IMR-90 (cell line): Measurements from ENCODE around the gene SGSH. TPM values are rescaled to one million over a fixed set of nuclear protein-coding genes. Genes with fewer than 3 reads are reported as not detected.

Experiments used
- ATAC-seq: fragments of 200-7000 bp; cut with Tn5 transposase; 2 replicates; pipeline ENCODE4 v1.9.1; 2020; ENCODE audit warnings: low read depth, mild to moderate bottlenecking, moderate library complexity
- BruUV-seq: library from RNA; stranded (reverse); fragments of 400-500 nt; replicated peaks from 2 replicates; lab custom pipeline; 2021; lab: Mats Ljungman, UMichigan
- CTCF ChIA-PET: fragments of 300-600 bp; formaldehyde crosslinking; extraction: SDS; loops from one replicate; lab custom pipeline; 2021; ENCODE audit warnings: antibody characterized with exemption; lab: Yijun Ruan, JAX
- POLR2A ChIA-PET: fragments of 300-600 bp; sonication (Branson Sonifier 250); formaldehyde crosslinking; loops from one replicate; lab custom pipeline; 2022; ENCODE audit warnings: antibody characterized with exemption; ENCODE audit not compliant: unreplicated experiment; lab: Charles Lee
- DNase-seq: peaks from one replicate; pipeline ENCODE4 v3.0.0; 2013
- H2AFZ ChIP-seq: replicated peaks from 2 replicates; pipeline ENCODE3; 2013; ENCODE audit warnings: low read length, mild to moderate bottlenecking; ENCODE audit not compliant: poor library complexity
- H2AK5ac ChIP-seq: 2 replicates; pipeline ENCODE4 v1.6.1; 2013; ENCODE audit warnings: low read depth, low read length, inconsistent platforms
- H2AK9ac ChIP-seq: replicated peaks from 2 replicates; pipeline ENCODE3; 2013; ENCODE audit warnings: mild to moderate bottlenecking, low read depth, low read length, moderate library complexity; ENCODE audit not compliant: poor library complexity
- H2BK120ac ChIP-seq: 2 replicates; pipeline ENCODE4 v1.6.1; 2013; ENCODE audit warnings: low read depth, low read length, inconsistent platforms
- H2BK15ac ChIP-seq: 3 replicates; pipeline ENCODE4 v1.6.1; 2013; ENCODE audit warnings: low read depth, low read length, inconsistent platforms
- H2BK20ac ChIP-seq: 2 replicates; pipeline ENCODE4 v1.6.1; 2013; ENCODE audit warnings: low read depth, mild to moderate bottlenecking, inconsistent platforms, low read length, moderate library complexity
- H2BK5ac ChIP-seq: 2 replicates; pipeline ENCODE4 v1.6.1; 2013; ENCODE audit warnings: mild to moderate bottlenecking, low read depth, low read length, inconsistent platforms; ENCODE audit not compliant: poor library complexity, severe bottlenecking
- H3K14ac ChIP-seq: replicated peaks from 2 replicates; pipeline ENCODE4 v1.6.1; 2013; ENCODE audit warnings: low read depth, low read length, inconsistent platforms
- H3K18ac ChIP-seq: 2 replicates; pipeline ENCODE4 v1.6.1; 2013; ENCODE audit warnings: low read depth, low read length, control low read depth
- H3K23ac ChIP-seq: 2 replicates; pipeline ENCODE4 v1.6.1; 2013; ENCODE audit warnings: low read depth, low read length, inconsistent platforms
- H3K27ac ChIP-seq: 2 replicates; pipeline ENCODE4 v1.5.1; 2013; ENCODE audit warnings: mild to moderate bottlenecking, control low read depth, low read length; ENCODE audit not compliant: insufficient read depth
- H3K27me3 ChIP-seq: 2 replicates; pipeline ENCODE4 v1.6.1; 2013; ENCODE audit warnings: low read length; ENCODE audit not compliant: control insufficient read depth, insufficient read depth
- H3K36me3 ChIP-seq: 2 replicates; pipeline ENCODE4 v1.6.1; 2013; ENCODE audit warnings: low read length, mixed read lengths; ENCODE audit not compliant: control insufficient read depth, insufficient read depth
- H3K4ac ChIP-seq: 2 replicates; pipeline ENCODE4 v1.6.1; 2013; ENCODE audit warnings: low read depth, low read length, inconsistent platforms
- H3K4me1 ChIP-seq: 2 replicates; pipeline ENCODE4 v1.6.1; 2013; ENCODE audit warnings: low read length, mixed read lengths; ENCODE audit not compliant: control insufficient read depth, insufficient read depth
- H3K4me2 ChIP-seq: 2 replicates; pipeline ENCODE4 v1.6.1; 2013; ENCODE audit warnings: low read depth, mild to moderate bottlenecking, control low read depth, low read length, moderate library complexity
- H3K4me3 ChIP-seq: 2 replicates; pipeline ENCODE4 v1.5.1; 2013; ENCODE audit warnings: low read depth, mild to moderate bottlenecking, control low read depth, low read length, moderate library complexity; ENCODE audit not compliant: insufficient read depth
- H3K56ac ChIP-seq: 2 replicates; pipeline ENCODE4 v1.6.1; 2013; ENCODE audit warnings: low read length, inconsistent platforms; ENCODE audit not compliant: insufficient read depth; ENCODE audit errors: extremely low read depth
- H3K79me1 ChIP-seq, 2 experiments: 2 replicates each; pipeline ENCODE4 v1.6.1; 2013; ENCODE audit warnings: low read length in 2 of 2, inconsistent platforms in 1 of 2, low read depth in 1 of 2
- H3K9ac ChIP-seq: 2 replicates; pipeline ENCODE4 v1.6.1; 2013; ENCODE audit warnings: low read depth, low read length, control low read depth
- H3K9me1 ChIP-seq: 2 replicates; pipeline ENCODE4 v1.6.1; 2013; ENCODE audit warnings: low read length, inconsistent platforms; ENCODE audit not compliant: insufficient read depth
- H3K9me3 ChIP-seq: 2 replicates; pipeline ENCODE4 v1.6.1; 2013; ENCODE audit warnings: low read length; ENCODE audit not compliant: control insufficient read depth, insufficient read depth
- H4K20me1 ChIP-seq: 2 replicates; pipeline ENCODE4 v1.6.1; 2013; ENCODE audit warnings: low read length, inconsistent platforms; ENCODE audit not compliant: insufficient read depth
- H4K5ac ChIP-seq: 2 replicates; pipeline ENCODE4 v1.6.1; 2013; ENCODE audit warnings: mild to moderate bottlenecking, low read depth, low read length, control low read depth
- H4K8ac ChIP-seq, 2 experiments: 2 replicates each; pipeline ENCODE4 v1.6.1; 2013; ENCODE audit warnings: low read depth in 2 of 2, low read length in 2 of 2, control low read depth in 1 of 2, inconsistent platforms in 1 of 2
- H4K91ac ChIP-seq: 2 replicates; pipeline ENCODE4 v1.6.1; 2013; ENCODE audit warnings: low read depth, low read length, inconsistent platforms; ENCODE audit not compliant: insufficient read depth
- BHLHE40 ChIP-seq: fragments of 150-350 bp; IDR thresholded peaks from 2 replicates; pipeline ENCODE4 v1.6.1; 2016; ENCODE audit warnings: mild to moderate bottlenecking, low read depth, low read length
- CEBPB ChIP-seq: IDR thresholded peaks from 2 replicates; pipeline ENCODE4 v1.6.1; 2012; ENCODE audit warnings: low read depth, low read length, improper control_type of control experiment
- CHD1 ChIP-seq: IDR thresholded peaks from 2 replicates; pipeline ENCODE4 v1.6.1; 2012; ENCODE audit warnings: low read depth, low read length, improper control_type of control experiment
- CTCF ChIP-seq: conservative IDR thresholded peaks from 2 replicates; pipeline ENCODE4 v1.5.1; 2012; ENCODE audit warnings: mild to moderate bottlenecking, low read depth, low read length, improper control_type of control experiment
- ELK1 ChIP-seq: fragments of 150-350 bp; IDR thresholded peaks from 2 replicates; pipeline ENCODE4 v1.6.1; 2016; ENCODE audit warnings: low read depth, mild to moderate bottlenecking, low read length, moderate library complexity, borderline replicate concordance
- FOS ChIP-seq: fragments of 150-350 bp; IDR thresholded peaks from 2 replicates; pipeline ENCODE4 v1.6.1; 2016; ENCODE audit warnings: low read depth, low read length
- MAFK ChIP-seq: IDR thresholded peaks from 2 replicates; pipeline ENCODE4 v1.6.1; 2012; ENCODE audit warnings: low read depth, low read length, improper control_type of control experiment
- MAZ ChIP-seq: IDR thresholded peaks from 2 replicates; pipeline ENCODE4 v1.6.1; 2012; ENCODE audit warnings: low read depth, mild to moderate bottlenecking, low read length, improper control_type of control experiment, moderate library complexity, borderline replicate concordance
- MXI1 ChIP-seq: IDR thresholded peaks from 2 replicates; pipeline ENCODE4 v1.6.1; 2012; ENCODE audit warnings: low read depth, mild to moderate bottlenecking, low read length, moderate library complexity, borderline replicate concordance
- NFE2L2 ChIP-seq: fragments of 150-350 bp; IDR thresholded peaks from 2 replicates; pipeline ENCODE4 v1.6.1; 2016; ENCODE audit warnings: low read depth, mild to moderate bottlenecking, low read length
- POLR2A ChIP-seq: IDR thresholded peaks from 2 replicates; pipeline ENCODE4 v1.6.1; 2012; ENCODE audit warnings: mild to moderate bottlenecking, low read depth, low read length
- RAD21 ChIP-seq: IDR thresholded peaks from 2 replicates; pipeline ENCODE4 v1.6.1; 2012; ENCODE audit warnings: low read length, improper control_type of control experiment
- RCOR1 ChIP-seq: IDR thresholded peaks from 2 replicates; pipeline ENCODE4 v1.6.1; 2012; ENCODE audit warnings: mild to moderate bottlenecking, low read length, improper control_type of control experiment; ENCODE audit not compliant: insufficient replicate concordance
- RFX5 ChIP-seq: IDR thresholded peaks from 2 replicates; pipeline ENCODE4 v1.8.0; 2012; ENCODE audit warnings: low read depth, mild to moderate bottlenecking, low read length, moderate library complexity
- SMC3 ChIP-seq: fragments of 150-350 bp; IDR thresholded peaks from 2 replicates; pipeline ENCODE4 v1.6.1; 2016; ENCODE audit warnings: low read depth, mild to moderate bottlenecking, antibody characterized with exemption, low read length, moderate library complexity
- USF2 ChIP-seq: fragments of 150-350 bp; IDR thresholded peaks from 2 replicates; pipeline ENCODE4 v1.6.1; 2017; ENCODE audit warnings: mild to moderate bottlenecking, antibody characterized with exemption, low read length, low read depth
- WGBS, 2 experiments: methylation state at CpG; one replicate each; pipeline versions ENCODE4 v1.1.5 to v1.1.7; 2013; ENCODE audit warnings: missing lambda C conversion rate in 2 of 2; ENCODE audit not compliant: insufficient read length in 1 of 2; ENCODE audit errors: extremely low coverage in 2 of 2; 5-methylcytosine and 5-hydroxymethylcytosine counted together
- dilution Hi-C: fragments of 300-500 bp; cut with HindIII; formaldehyde crosslinking; loops from one replicate; pipeline ENCODE4 v1.14.3; 2018; ENCODE audit warnings: low sequenced_read_pairs; ENCODE audit not compliant: unreplicated experiment
- in situ Hi-C: fragments of 300-500 bp; cut with MboI; formaldehyde crosslinking; loops from 3 replicates; pipeline ENCODE4 v1.14.3; 2019; ENCODE audit warnings: low sequenced_read_pairs, inconsistent platforms, mixed read lengths
- intact Hi-C: fragments of 100-400 bp; cut with micrococcal nuclease; formaldehyde crosslinking; loops from 2 replicates; pipeline ENCODE4 v1.10.0; 2022
- polyA plus RNA-seq, 3 experiments: library from polyadenylated mRNA; depleted of rRNA; stranded (reverse); fragments of >200 nt; gene quantifications; 2 replicates each; pipeline ENCODE4 v1.2.3, GENCODE V29; 2012; ENCODE audit warnings: low replicate concordance in 1 of 3
- total RNA-seq: library from RNA; depleted of rRNA; stranded (reverse); fragments of >200 nt; gene quantifications from 2 replicates; pipeline ENCODE4 v1.2.3, GENCODE V29; 2012

The SGSH gene
- total and polyA plus RNA-seq, 2 of the 4 experiments (the other 2 are of a cell fraction) = 3.0 to 41.5 TPM

- Histone ChIP-seq H2AK9ac (no peak overlapping the region), H3K14ac (no peak overlapping the region), H3K36me3 (no peaks in the 10 kb centered on the region), H2BK5ac (no peak overlapping the region), H4K20me1 (no peaks in the 10 kb centered on the region), H4K91ac (no peak overlapping the region), H3K79me1 (no peaks in the 10 kb centered on the region), H4K5ac (no peak overlapping the region), H2AFZ (no peak overlapping the region), H2BK20ac (no peak overlapping the region), H3K4me2 (no peak overlapping the region), H3K4me3 (no peak overlapping the region), H3K4ac (no peak overlapping the region), H3K56ac (no peak overlapping the region), H3K18ac (no peak overlapping the region), H3K23ac (no peak overlapping the region), H2BK15ac (no peak overlapping the region), H4K8ac (no peak overlapping the region), H3K9me3 (peaks cover 2% of the 10 kb centered on the region; the same call in 1 of the 2 replicates), H3K9me1 (no peaks in the 10 kb centered on the region), H2AK5ac (no peak overlapping the region), H3K27ac (no peak overlapping the region), H2BK120ac (no peak overlapping the region), H3K4me1 (no peaks in the 10 kb centered on the region; the same call in 1 of the 2 replicates), H3K9ac (no peak overlapping the region), H3K27me3 (peaks cover 18% of the 10 kb centered on the region)
- ChIA-PET CTCF (no interaction called here), POLR2A (interaction anchor here (0.6 kb wide), 1 partner anchor 296 kb away, joined by 4 read pairs; no protein-coding TSS in a partner anchor)
- in situ Hi-C loops (no loop called here), intact Hi-C loops (no loop called here), dilution Hi-C loops (no loop called here)
- no TSS peak for BruUV-seq
- DNase-seq = no peak
- TF ChIP-seq CHD1 (no peak), RCOR1 (no peak), RAD21 (no peak), FOS (no peak), SMC3 (no peak), MAFK (no peak), NFE2L2 (no peak), USF2 (no peak), CEBPB (no peak), MXI1 (no peak), ELK1 (no peak), CTCF (no peak), RFX5 (no peak), MAZ (no peak), BHLHE40 (no peak), POLR2A (no peak)
- WGBS, 2 experiments = 0% methylated on average over 1 of the region's 3 CpGs; no CpG with 5 or more reads in 1 of the 2 experiments
- ATAC-seq = no peak
Measured at GRCh38 chr17:80160536-80160935, 59.6 kb downstream of the SGSH start.
